Aorta (tissue), 5 donors: ENCODE data around the gene EPB41L5. TPM values are rescaled to one million over a fixed set of nuclear protein-coding genes. Genes with fewer than 3 reads are reported as not detected.

ENCODE experiments used
- ATAC-seq: fragments of 200-7000 bp; cut with Tn5 transposase; one replicate; pipeline ENCODE4 v1.9.1; 2022; ENCODE audit warnings: moderate library complexity; ENCODE audit not compliant: low FRiP score
- DNase-seq, 2 donors: peaks; one replicate each; pipeline ENCODE4 v3.0.0-alpha.2; 2020
- H3K27ac ChIP-seq, 2 donors: one replicate each; pipeline ENCODE4 v1.5.1; 2013; ENCODE audit warnings: low read length in 2 of 2, mild to moderate bottlenecking in 2 of 2, moderate library complexity in 2 of 2, control low read depth in 1 of 2, inconsistent platforms in 1 of 2, low read depth in 1 of 2
- H3K27me3 ChIP-seq, 2 donors: one replicate each; pipeline ENCODE4 v1.6.1; 2013; ENCODE audit warnings: control low read depth in 1 of 2, low read length in 1 of 2, mild to moderate bottlenecking in 1 of 2, moderate library complexity in 1 of 2; ENCODE audit not compliant: insufficient read depth in 2 of 2, control insufficient read depth in 1 of 2
- H3K36me3 ChIP-seq, 2 donors: one replicate each; pipeline ENCODE4 v1.6.1; 2013; ENCODE audit warnings: control low read depth in 1 of 2, low read length in 1 of 2, mild to moderate bottlenecking in 1 of 2; ENCODE audit not compliant: insufficient read depth in 2 of 2, control insufficient read depth in 1 of 2
- H3K4me1 ChIP-seq, 2 donors: one replicate each; pipeline ENCODE4 v1.6.1; 2013; ENCODE audit warnings: low read length in 2 of 2, control low read depth in 1 of 2, mild to moderate bottlenecking in 1 of 2, moderate library complexity in 1 of 2; ENCODE audit not compliant: insufficient read depth in 2 of 2, control insufficient read depth in 1 of 2
- H3K4me3 ChIP-seq, 2 donors: one replicate each; pipeline ENCODE4 v1.5.1; 2013; ENCODE audit warnings: low read length in 2 of 2, control low read depth in 1 of 2, mild to moderate bottlenecking in 1 of 2
- H3K9me3 ChIP-seq: one replicate; pipeline ENCODE4 v1.6.1; 2013; ENCODE audit warnings: mild to moderate bottlenecking, low read length; ENCODE audit not compliant: control insufficient read depth
- WGBS, 2 donors: extraction: QIAGEN DNeasy Blood & Tissue Kit; methylation state at CpG; one replicate each; pipeline ENCODE4 v1.1.7; 2013; 5-methylcytosine and 5-hydroxymethylcytosine counted together
- intact Hi-C, 2 donors: fragments of 100-400 bp; cut with DNase I; formaldehyde crosslinking; loops; one replicate each; pipeline versions ENCODE4 v1.14.2 to v1.15.0; 2022
- polyA plus RNA-seq, 2 donors: library from polyadenylated mRNA; stranded (reverse); fragments of 200-250 nt; gene quantifications; one replicate each; pipeline ENCODE4 v1.2.3, GENCODE V29; 2013
- total RNA-seq, 2 donors: library from RNA; stranded (reverse); fragmentation: NEBNext Ultra II Directional; extraction: Animal tissue kit (Norgen Biotek cat#: 25700); gene quantifications; one replicate each; pipeline ENCODE4 v1.2.1, GENCODE V29; 2021
- donor health status: healthy with polysubstance abuse.
- donor health status: Bipolar disorder and iron deficiency.
- donor health status: DM: no; HTN: no; CAD: no.
- donor health status: DM: no; HTN: no; CAD: no.
- donor health status: DM: yes; HTN: yes; CAD: no.

Gene EPB41L5
- total and polyA plus RNA-seq, 4 donors: 4.3 to 21.8 (median 11.4) TPM

DNA sequence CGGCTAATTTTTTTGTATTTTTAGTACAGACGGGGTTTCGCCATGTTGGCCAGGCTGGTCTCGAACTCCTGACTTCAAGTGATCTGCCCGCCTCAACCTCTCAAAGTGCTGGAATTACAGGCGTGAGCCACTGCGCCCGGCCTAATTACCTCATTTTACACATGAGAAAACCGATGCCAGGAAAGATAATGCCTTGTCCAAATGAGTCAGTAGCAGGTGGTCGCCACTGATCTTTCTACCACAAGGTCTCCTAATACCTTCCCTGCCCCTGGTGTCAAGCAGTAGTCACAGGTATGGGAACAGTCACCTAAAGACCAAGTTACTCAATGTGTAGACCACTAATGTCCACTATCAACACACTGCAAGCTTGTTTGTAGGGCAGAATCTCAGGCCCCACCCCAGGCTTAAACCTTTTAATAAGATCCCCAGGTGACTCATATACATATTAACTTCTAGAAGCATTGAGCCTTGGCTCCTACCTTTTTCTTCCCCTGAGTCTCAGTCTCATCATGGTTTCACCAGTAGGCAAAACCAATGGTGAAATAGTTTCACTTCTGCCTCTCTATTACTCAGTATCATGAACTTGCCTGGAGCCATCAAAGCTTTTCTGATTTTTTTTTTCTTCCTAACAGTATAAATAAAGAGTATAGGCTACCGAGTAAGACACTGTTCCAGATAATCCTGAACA, 6.9 kb upstream of the EPB41L5 start:
- ATAC-seq (no peak), DNase-seq (no peak)
- no peaks in the 10 kb centered on the region for H3K9me3 ChIP-seq
- H3K27me3 ChIP-seq: no peaks in the 10 kb centered on the region
- H3K4me3 ChIP-seq: no peak overlapping the region
- intact Hi-C loops: no loop called here
- 93 to 95% methylated on average over 11 of the region's 11 CpGs for WGBS, 2 donors
- H3K36me3 ChIP-seq: no peaks in the 10 kb centered on the region
- no peak overlapping the region for H3K27ac ChIP-seq
- no peaks in the 10 kb centered on the region for H3K4me1 ChIP-seq

- no peaks in the 10 kb centered on the region for H3K9me3 ChIP-seq
- no peaks in the 10 kb centered on the region for H3K36me3 ChIP-seq
- 91 to 94% methylated on average over 4 of the region's 4 CpGs for WGBS, 2 donors
- no peaks in the 10 kb centered on the region for H3K4me1 ChIP-seq
- no peak for ATAC-seq
- intact Hi-C loops: no loop called here
- DNase-seq: no peak
- no peaks in the 10 kb centered on the region for H3K27me3 ChIP-seq
- no peak overlapping the region for H3K27ac ChIP-seq
- no peak overlapping the region for H3K4me3 ChIP-seq
These were observed 5.0 kb upstream of the EPB41L5 start for GRCh38 chr2:120007851-120008250.

DNA sequence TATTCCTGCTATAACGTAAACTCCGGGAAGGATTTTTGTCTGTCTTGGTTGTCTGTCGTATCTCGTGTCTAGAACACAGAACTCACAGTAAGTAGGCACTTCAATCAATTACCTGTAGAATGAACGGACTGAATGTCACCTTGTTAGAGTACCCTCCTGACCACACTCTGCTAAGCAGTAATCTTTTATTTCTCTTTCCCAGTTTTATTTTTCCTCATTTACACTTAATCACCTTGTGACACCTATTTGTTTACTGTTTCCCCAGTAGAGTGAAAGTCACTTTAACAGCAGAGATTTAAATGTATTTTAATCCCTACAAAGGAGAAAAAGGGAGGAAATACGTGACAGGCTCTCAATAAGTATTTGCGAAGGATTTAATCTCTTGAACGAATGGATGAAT, 514 bp upstream of the EPB41L5 start:
- DNase-seq: no peak
- H3K27me3 ChIP-seq: no peaks in the 10 kb centered on the region
- no peak for ATAC-seq
- H3K4me1 ChIP-seq: no peaks in the 10 kb centered on the region
- H3K4me3 ChIP-seq: peak overlapping the region; percentile 63 to 93
- H3K27ac ChIP-seq: no peak overlapping the region
- H3K36me3 ChIP-seq: no peaks in the 10 kb centered on the region
- intact Hi-C loops: loop anchor here in 1 of 2 donors (10.0 kb wide), 1 partner anchor 258 kb away; the partner anchor contains the start of gene PTPN4
- no peaks in the 10 kb centered on the region for H3K9me3 ChIP-seq
- WGBS, 2 donors: 20 to 24% methylated on average over 8 of the region's 8 CpGs

DNA sequence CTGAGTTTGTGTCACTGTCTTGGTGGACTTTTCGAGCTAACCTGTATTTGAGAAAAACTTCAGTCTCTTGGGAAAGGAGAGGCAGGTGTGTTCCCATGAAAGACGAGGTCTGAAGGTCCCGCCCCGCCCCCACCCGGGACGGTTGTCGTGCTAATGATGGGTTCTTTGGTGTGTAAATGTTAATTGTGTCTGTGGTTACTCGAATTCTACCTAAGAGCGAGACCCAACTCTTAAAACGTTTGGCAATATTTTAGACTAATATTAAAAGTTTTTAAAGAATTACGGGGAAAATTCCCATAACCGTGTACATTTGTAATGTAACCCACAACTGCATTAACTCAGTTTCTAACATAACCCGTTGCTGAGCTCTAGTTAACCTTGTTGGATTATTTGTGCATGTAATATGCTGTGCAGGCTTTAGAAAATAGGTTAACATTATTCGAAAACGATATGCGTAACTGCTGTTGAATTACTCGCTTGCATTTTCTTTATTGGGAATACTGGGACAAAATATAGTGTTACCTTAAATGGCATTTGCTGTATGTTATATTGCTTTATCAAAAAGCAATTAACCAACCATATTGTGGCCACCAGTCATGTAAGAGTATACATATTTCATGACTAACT, 833 bp downstream of the EPB41L5 start:
- intact Hi-C loops: loop anchor here in 1 of 2 donors (10.0 kb wide), 1 partner anchor 259 kb away; the partner anchor contains the start of gene PTPN4
- ATAC-seq (no peak), DNase-seq (no peak)

GRCh38 chr2:120014226-120014980, 1.5 kb downstream of the EPB41L5 start:
- H3K9me3 ChIP-seq: no peaks in the 10 kb centered on the region
- H3K27ac ChIP-seq: no peak overlapping the region
- no peak for DNase-seq
- H3K27me3 ChIP-seq: no peaks in the 10 kb centered on the region
- intact Hi-C loops: loop anchor here in 1 of 2 donors (10.0 kb wide), 1 partner anchor 260 kb away; the partner anchor contains the start of gene PTPN4
- H3K4me1 ChIP-seq: no peaks in the 10 kb centered on the region
- peak overlapping the region in 1 of 2 donors; percentile 93 for H3K4me3 ChIP-seq
- H3K36me3 ChIP-seq: no peaks in the 10 kb centered on the region
- no peak for ATAC-seq
- WGBS, 2 donors: 78 to 79% methylated on average over 8 of the region's 8 CpGs

More for the DNA sequence above, 833 bp downstream of the EPB41L5 start:
- no peaks in the 10 kb centered on the region for H3K27me3 ChIP-seq
- H3K27ac ChIP-seq: peak overlapping the region in 1 of 2 donors; percentile 84
- peak overlapping the region; percentile 92 to 93 for H3K4me3 ChIP-seq
- H3K36me3 ChIP-seq: no peaks in the 10 kb centered on the region
- WGBS, 2 donors: 15 to 20% methylated on average over 17 of the region's 17 CpGs
- no peaks in the 10 kb centered on the region for H3K4me1 ChIP-seq
- no peaks in the 10 kb centered on the region for H3K9me3 ChIP-seq

GRCh38 chr2:120016800-120017199, 3.9 kb downstream of the EPB41L5 start:
- intact Hi-C loops: loop anchor here in 1 of 2 donors (10.0 kb wide), 1 partner anchor 262 kb away; the partner anchor contains the start of gene PTPN4
- DNase-seq (no peak), ATAC-seq (no peak)
- no peaks in the 10 kb centered on the region for H3K4me1 ChIP-seq
- 84 to 87% methylated on average over 3 of the region's 3 CpGs for WGBS, 2 donors
- no peaks in the 10 kb centered on the region for H3K27me3 ChIP-seq
- H3K4me3 ChIP-seq: no peak overlapping the region
- H3K9me3 ChIP-seq: no peaks in the 10 kb centered on the region
- no peak overlapping the region for H3K27ac ChIP-seq
- H3K36me3 ChIP-seq: no peaks in the 10 kb centered on the region

DNA sequence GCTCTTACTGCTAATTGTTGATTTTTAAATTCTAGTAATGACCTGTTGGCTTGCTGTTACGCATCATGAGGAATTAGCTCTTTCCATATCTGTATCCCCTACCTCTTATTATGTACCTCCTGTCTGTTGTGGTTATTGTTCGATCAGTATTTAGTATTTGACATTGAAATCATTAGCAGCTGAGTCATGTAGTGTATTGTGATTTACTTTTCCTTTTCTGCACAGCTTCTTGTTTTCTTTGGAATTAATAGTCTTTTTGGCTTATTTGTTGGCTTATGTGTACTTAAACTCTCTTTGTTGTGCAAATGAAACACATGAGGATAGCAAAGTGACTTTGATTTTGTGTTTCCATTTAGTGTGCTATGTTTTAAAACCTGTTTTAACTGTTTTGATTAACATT, 4.3 kb downstream of the EPB41L5 start:
- WGBS, 2 donors: 85 to 91% methylated on average over 2 of the region's 2 CpGs
- Histone ChIP-seq H3K4me1 (no peaks in the 10 kb centered on the region), H3K27ac (no peak overlapping the region), H3K36me3 (no peaks in the 10 kb centered on the region), H3K9me3 (no peaks in the 10 kb centered on the region), H3K27me3 (no peaks in the 10 kb centered on the region), H3K4me3 (no peak overlapping the region)
- no peak for ATAC-seq
- intact Hi-C loops: loop anchor here in 1 of 2 donors (10.0 kb wide), 1 partner anchor 262 kb away; the partner anchor contains the start of gene PTPN4
- DNase-seq: no peak

- H3K4me3 ChIP-seq: no peak overlapping the region
- intact Hi-C loops: loop anchor here in 1 of 2 donors (10.0 kb wide), 1 partner anchor 264 kb away; the partner anchor contains the start of gene PTPN4
- DNase-seq (no peak), ATAC-seq (no peak)
- WGBS, 2 donors: 93 to 96% methylated on average over 4 of the region's 4 CpGs
- H3K9me3 ChIP-seq: no peaks in the 10 kb centered on the region
- no peaks in the 10 kb centered on the region for H3K4me1 ChIP-seq
- no peaks in the 10 kb centered on the region for H3K36me3 ChIP-seq
- no peaks in the 10 kb centered on the region for H3K27me3 ChIP-seq
- H3K27ac ChIP-seq: no peak overlapping the region
These were observed 5.7 kb downstream of the EPB41L5 start for GRCh38 chr2:120018549-120018948.
